BLaER1 treated with 17β-estradiol and CSF1 and Interleukin-3, amounts not matched to agents 10 nM and 100 nM (cell line): ENCODE measurements around the gene C1QL4.
A peak's percentile ranks its signal among the peaks of the same experiment; 100 is the strongest.
"Not testable (repeated sequence)": the region's sequence is repeated elsewhere in the genome, so short reads cannot be mapped to it uniquely, and the experiment has no call there.

Experiments used
- H3K27ac ChIP-seq, 11 experiments: shearing (Covaris generic); formaldehyde crosslinking; 2 replicates each; pipeline ENCODE4 v1.8.1; 2022
- H3K27me3 ChIP-seq, 11 experiments: shearing (Covaris generic); formaldehyde crosslinking; 2 replicates each; pipeline ENCODE4 v1.8.1; 2022
- H3K36me3 ChIP-seq, 11 experiments: shearing (Covaris generic); formaldehyde crosslinking; 2 replicates each; pipeline ENCODE4 v1.8.1; 2022
- H3K4me1 ChIP-seq, 10 experiments: shearing (Covaris generic); formaldehyde crosslinking; 2 replicates each; pipeline ENCODE4 v1.8.1; 2022
- H3K4me2 ChIP-seq, 11 experiments: shearing (Covaris generic); formaldehyde crosslinking; 2 replicates each; pipeline ENCODE4 v1.8.1; 2022
- H3K4me3 ChIP-seq, 10 experiments: shearing (Covaris generic); formaldehyde crosslinking; 2 replicates each; pipeline ENCODE4 v1.8.1; 2022
- H3K9ac ChIP-seq, 11 experiments: shearing (Covaris generic); formaldehyde crosslinking; 2 replicates each; pipeline ENCODE4 v1.8.1; 2022
- H3K9me3 ChIP-seq, 11 experiments: shearing (Covaris generic); formaldehyde crosslinking; replicated peaks in 1 of 11; 2 replicates each; pipeline ENCODE4 v1.8.1; 2022
- H4K20me1 ChIP-seq, 11 experiments: shearing (Covaris generic); formaldehyde crosslinking; 2 replicates each; pipeline ENCODE4 v1.8.1; 2022
- Cebpa-rat ChIP-seq, 11 experiments: shearing (Covaris generic); IDR thresholded peaks; 2 replicates each; pipeline ENCODE4 v1.8.1; 2022

C1QL4 gene

DNA sequence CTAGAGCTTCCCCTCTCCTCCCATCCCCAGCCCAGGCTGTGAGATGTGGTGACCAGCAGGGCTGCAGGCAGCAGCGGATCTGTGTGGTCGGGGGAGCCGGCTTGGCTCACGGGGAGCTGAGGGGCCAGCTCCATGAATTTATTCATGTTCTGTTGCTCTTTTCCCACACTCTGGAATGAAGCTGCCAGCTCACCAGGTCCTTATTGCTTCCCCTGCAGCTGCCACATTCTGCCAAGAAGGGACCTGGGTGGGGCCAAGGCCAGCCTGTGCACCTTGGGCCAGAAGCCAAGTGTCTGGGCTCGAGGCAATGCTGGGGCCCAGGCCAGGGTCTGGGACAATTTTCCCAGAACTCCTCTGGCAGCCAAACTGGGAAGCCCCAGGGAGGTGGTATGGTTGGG, 2.5 kb upstream of the C1QL4 start:
- no peak overlapping the region for H3K9ac ChIP-seq
- no peak overlapping the region for H3K4me2 ChIP-seq
- peaks cover 100% of the 10 kb centered on the region in 11 experiments for H3K27me3 ChIP-seq
- peaks cover 0 to 85% (median 57%) of the 10 kb centered on the region in 11 experiments; a peak in 19 of 22 replicates for H4K20me1 ChIP-seq
- no peaks in the 10 kb centered on the region for H3K9me3 ChIP-seq
- no peak overlapping the region for H3K4me3 ChIP-seq
- H3K36me3 ChIP-seq = no peaks in the 10 kb centered on the region
- H3K4me1 ChIP-seq = peaks cover 25 to 39% (median 35%) of the 10 kb centered on the region in 10 experiments
- no peak for TF ChIP-seq Cebpa-rat (IDR thresholded peaks at IDR 0.05)
- no peak overlapping the region for H3K27ac ChIP-seq

DNA sequence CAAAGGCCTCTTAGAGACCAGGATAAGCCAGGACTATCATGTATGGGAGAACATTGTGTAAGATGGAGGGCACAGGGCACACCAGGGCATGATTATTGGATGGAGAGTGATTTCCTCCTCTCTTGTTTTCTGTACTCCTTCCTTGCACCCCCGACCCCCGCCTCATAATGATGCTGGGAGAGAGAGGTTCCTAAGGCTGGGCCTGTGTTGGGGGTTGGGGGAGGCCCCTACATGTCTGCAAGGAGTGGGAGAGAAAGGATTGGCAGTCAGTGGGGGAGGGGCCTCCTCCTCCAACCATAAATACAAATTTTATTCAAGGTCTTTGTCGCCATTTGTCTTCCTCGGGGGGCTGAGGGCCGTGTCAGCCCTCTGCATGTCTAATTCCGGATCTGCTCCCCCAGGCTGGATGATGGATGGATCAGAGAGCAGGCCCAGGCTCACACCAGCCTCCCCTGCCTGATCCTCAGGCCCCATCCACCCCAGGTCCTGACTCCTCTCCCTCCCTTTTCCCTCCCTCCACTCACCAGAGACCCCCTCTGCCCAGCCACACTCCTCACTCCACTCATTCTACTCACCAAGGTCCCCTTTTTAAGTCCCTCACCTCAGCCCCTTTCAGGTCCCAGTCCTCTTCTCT, 2.0 kb upstream of the C1QL4 start:
- Histone ChIP-seq H4K20me1 (peaks cover 0 to 85% (median 52%) of the 10 kb centered on the region in 11 experiments; a peak in 19 of 22 replicates), H3K4me3 (no peak overlapping the region), H3K27me3 (peaks cover 100% of the 10 kb centered on the region in 11 experiments), H3K4me1 (peaks cover 24 to 37% (median 30%) of the 10 kb centered on the region in 10 experiments), H3K27ac (no peak overlapping the region), H3K9me3 (no peaks in the 10 kb centered on the region), H3K9ac (no peak overlapping the region), H3K36me3 (no peaks in the 10 kb centered on the region), H3K4me2 (no peak overlapping the region)
- no peak for TF ChIP-seq Cebpa-rat (IDR thresholded peaks at IDR 0.05)

DNA sequence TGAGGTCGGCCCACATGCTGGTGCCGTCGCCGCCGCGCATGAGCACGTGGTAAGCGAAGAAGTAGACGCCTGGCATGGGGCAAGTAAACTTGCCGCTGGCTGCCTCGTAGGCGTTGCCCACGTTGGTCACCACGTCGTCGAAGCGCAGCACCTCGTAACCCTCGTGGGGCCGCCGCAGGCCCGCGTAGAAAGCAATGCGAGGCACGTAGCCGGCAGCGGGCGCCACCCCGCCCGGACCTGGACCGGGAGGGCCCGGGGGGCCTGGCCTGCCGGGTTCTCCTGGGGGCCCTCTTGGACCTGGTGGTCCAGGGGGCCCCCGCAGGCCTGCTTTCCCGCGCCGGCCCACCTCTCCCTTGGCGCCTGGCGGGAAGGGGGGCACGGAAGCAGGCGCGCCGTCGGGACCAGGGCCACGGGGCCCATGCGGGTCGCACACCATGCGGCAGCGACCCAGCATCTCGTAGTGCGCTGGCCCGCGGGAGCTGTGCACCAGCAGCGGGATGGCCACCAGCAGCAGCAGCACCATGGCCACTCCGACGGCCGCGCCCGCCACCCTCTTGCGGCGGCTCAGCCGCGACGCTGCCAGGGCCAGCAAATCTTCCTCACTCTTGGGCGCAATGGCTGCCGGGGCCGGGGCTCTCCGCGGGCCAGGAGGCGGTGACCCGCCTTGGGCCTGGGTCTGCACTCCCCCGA, 888 bp downstream of the C1QL4 start:
- Histone ChIP-seq H3K9ac (no peak overlapping the region; a peak in 1 of 22 replicates), H3K4me3 (peak overlapping the region in 8 of 10 experiments; percentile 9 to 66 (median 48); a peak in 9 of 20 replicates), H4K20me1 (peaks cover 0 to 79% (median 40%) of the 10 kb centered on the region in 11 experiments; a peak in 17 of 22 replicates), H3K36me3 (peaks cover 0 to 11% (median 5%) of the 10 kb centered on the region in 11 experiments; a peak in 13 of 22 replicates), H3K4me1 (peaks cover 4 to 20% (median 11%) of the 10 kb centered on the region in 10 experiments; a peak in 14 of 20 replicates), H3K4me2 (peak overlapping the region in 9 of 11 experiments; percentile 76 to 97 (median 83); a peak in 10 of 22 replicates), H3K9me3 (no peaks in the 10 kb centered on the region), H3K27ac (no peak overlapping the region), H3K27me3 (peaks cover 100% of the 10 kb centered on the region in 11 experiments)
- TF ChIP-seq Cebpa-rat (IDR thresholded peaks at IDR 0.05) = no peak

DNA sequence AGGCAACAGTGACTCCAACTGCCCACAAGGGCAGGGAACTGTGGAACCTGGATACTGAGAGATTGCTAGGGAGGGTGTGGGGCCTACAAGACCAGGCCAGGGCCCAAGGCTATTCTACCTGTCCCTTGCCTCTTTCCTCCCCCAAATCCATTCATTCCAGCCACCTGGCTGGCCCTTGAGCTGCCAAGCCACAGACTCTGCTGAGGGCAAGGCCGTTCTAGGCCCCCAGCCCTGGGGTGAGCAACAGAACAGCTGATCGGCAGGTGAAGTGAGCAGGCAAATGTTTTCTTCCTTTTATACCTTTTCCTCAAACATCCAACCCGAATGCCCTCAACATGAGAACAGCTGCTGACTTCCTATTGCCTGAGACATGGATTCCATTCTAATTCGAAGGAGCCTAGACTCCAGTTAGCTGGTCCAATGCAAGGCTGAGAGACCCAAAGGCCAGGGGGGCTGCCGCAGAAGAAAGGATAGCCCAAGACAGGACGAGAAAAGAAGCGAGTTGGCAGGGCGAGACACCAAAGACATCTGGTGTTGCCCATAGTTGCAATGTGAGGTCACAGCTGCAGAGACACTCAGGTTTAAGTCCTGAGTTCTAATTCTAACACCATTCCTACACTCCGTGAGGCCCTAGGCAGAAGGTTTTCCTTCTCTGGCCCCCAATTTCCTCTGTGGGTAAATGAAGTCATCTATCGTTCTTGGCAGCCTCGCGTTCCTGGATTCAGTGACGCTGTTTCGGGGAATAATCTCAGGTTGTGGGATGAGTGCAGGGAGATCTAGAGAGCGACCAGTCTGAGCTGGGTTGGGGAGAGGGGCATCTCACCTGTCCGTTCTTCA, 1.7 kb downstream of the C1QL4 start:
- Histone ChIP-seq H3K9ac (no peak overlapping the region), H3K9me3 (no peaks in the 10 kb centered on the region), H3K4me1 (peaks cover 4 to 20% (median 11%) of the 10 kb centered on the region in 10 experiments; a peak in 14 of 20 replicates), H3K4me2 (no peak overlapping the region), H3K36me3 (peaks cover 0 to 19% (median 12%) of the 10 kb centered on the region in 11 experiments; a peak in 19 of 22 replicates), H4K20me1 (peaks cover 0 to 79% (median 44%) of the 10 kb centered on the region in 11 experiments; a peak in 17 of 22 replicates), H3K27me3 (peaks cover 98 to 100% (median 100%) of the 10 kb centered on the region in 11 experiments), H3K4me3 (no peak overlapping the region), H3K27ac (no peak overlapping the region)
- TF ChIP-seq Cebpa-rat (IDR thresholded peaks at IDR 0.05) = no peak

DNA sequence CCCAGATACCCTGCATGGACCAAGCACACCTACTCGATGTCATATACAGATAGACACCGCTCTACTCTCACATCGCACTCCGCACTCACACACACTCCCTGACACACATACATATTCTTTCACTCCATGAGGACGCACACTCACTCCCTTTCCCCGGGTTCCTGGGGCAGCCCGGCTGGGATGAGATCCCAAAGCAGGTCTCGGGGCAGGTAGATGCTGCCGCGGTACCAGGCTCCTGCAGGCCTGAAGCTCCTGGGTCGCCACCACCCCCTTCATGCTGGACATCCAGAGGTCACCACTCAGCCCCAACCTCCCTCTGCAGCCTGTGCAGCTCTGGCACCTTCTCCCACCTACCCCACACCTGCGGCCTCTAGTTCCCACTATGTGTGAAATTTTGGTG, 2.3 kb downstream of the C1QL4 start:
- H3K27ac ChIP-seq = no peak overlapping the region
- H3K4me3 ChIP-seq = no peak overlapping the region
- H3K4me2 ChIP-seq = no peak overlapping the region
- H3K9ac ChIP-seq = no peak overlapping the region
- peaks cover 91 to 100% (median 98%) of the 10 kb centered on the region in 11 experiments for H3K27me3 ChIP-seq
- peaks cover 4 to 20% (median 11%) of the 10 kb centered on the region in 10 experiments; a peak in 14 of 20 replicates for H3K4me1 ChIP-seq
- no peak for TF ChIP-seq Cebpa-rat (IDR thresholded peaks at IDR 0.05)
- H3K36me3 ChIP-seq = peaks cover 0 to 25% (median 19%) of the 10 kb centered on the region in 11 experiments; a peak in 19 of 22 replicates
- no peaks in the 10 kb centered on the region for H3K9me3 ChIP-seq
- peaks cover 0 to 79% (median 50%) of the 10 kb centered on the region in 11 experiments; a peak in 16 of 22 replicates for H4K20me1 ChIP-seq

DNA sequence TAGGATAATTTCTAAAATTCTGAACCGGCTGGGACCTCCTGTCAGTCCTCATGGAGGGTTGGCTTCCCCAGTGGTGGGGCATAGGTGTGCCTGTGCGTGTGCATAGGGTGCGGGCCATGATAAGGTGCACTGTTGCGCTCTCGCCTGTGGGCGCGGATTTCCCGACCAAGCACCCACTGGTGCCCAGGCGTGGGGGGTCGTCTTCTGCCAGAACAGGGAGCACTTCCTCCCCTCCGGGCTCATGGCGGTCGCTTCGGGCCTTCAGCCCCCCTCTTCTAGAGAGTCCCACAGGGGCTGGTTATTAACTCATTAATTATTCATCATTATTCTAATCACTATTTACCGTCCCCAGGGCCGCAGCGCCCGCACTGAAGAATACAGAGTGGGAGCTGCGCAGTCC, 2.8 kb downstream of the C1QL4 start:
- Histone ChIP-seq H3K27me3 (peaks cover 87 to 98% (median 94%) of the 10 kb centered on the region in 11 experiments), H3K9me3 (no peaks in the 10 kb centered on the region), H3K4me2 (no peak overlapping the region), H4K20me1 (peaks cover 0 to 79% (median 55%) of the 10 kb centered on the region in 11 experiments; a peak in 16 of 22 replicates), H3K36me3 (peaks cover 0 to 30% (median 23%) of the 10 kb centered on the region in 11 experiments; a peak in 19 of 22 replicates), H3K4me3 (no peak overlapping the region), H3K27ac (no peak overlapping the region), H3K4me1 (peaks cover 4 to 20% (median 11%) of the 10 kb centered on the region in 10 experiments; a peak in 14 of 20 replicates), H3K9ac (no peak overlapping the region)
- no peak for TF ChIP-seq Cebpa-rat (IDR thresholded peaks at IDR 0.05)

DNA sequence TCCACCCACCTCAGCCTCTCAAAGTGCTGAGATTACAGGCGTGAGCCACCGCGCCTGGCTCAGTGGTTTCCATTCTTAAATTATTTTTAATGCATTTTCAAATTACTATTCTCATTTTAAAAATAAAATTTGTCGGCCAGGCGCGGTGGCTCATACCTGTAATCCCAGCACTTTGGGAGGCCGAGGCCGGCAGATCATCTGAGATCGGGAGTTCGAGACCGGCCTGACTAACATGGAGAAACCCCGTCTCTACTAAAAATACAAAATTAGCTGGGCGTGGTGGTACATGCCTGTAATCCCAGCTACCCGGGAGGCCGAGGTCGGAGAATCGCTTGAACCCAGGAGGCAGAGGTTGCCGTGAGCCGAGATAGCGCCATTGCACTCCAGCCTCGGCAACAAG, 3.2 kb downstream of the C1QL4 start:
- not testable (repeated sequence) for H3K27ac ChIP-seq, H3K4me3 ChIP-seq, H3K9me3 ChIP-seq, H3K9ac ChIP-seq, H3K4me2 ChIP-seq
- peaks cover 4 to 34% (median 28%) of the 10 kb centered on the region in 11 experiments; a peak in 19 of 22 replicates for H3K36me3 ChIP-seq
- H4K20me1 ChIP-seq = peaks cover 0 to 82% (median 52%) of the 10 kb centered on the region in 11 experiments; a peak in 16 of 22 replicates
- peaks cover 82 to 93% (median 89%) of the 10 kb centered on the region in 11 experiments for H3K27me3 ChIP-seq
- H3K4me1 ChIP-seq = peaks cover 4 to 20% (median 11%) of the 10 kb centered on the region in 10 experiments; a peak in 14 of 20 replicates

DNA sequence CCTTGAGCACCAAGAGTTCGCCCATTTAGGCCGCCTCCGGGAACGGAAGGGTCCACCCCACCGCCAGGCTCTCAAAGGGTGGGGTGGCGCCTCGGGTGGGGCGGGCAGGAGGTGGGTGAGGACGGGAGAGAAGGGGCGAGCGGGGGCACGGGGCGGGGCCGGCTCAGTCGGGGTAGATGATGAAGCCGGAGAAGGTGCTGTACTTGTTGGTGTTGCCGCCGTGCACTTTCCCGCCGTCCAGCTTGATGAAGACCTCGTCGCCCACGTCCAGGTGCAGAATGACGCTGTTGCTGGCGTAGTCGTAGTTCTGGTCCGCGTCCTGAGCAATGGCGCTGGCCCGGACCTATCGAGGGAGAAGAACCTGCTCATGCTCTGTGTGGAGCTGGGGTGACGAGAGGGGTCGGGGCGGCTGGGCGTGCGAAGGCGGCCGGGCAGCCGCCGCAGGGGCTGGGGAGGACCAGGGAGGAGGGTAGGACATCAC, 4.1 kb downstream of the C1QL4 start:
- Histone ChIP-seq H3K36me3 (peaks cover 5 to 43% (median 36%) of the 10 kb centered on the region in 11 experiments; a peak in 19 of 22 replicates), H3K4me1 (peaks cover 4 to 18% (median 11%) of the 10 kb centered on the region in 10 experiments; a peak in 14 of 20 replicates), H3K27me3 (peaks cover 74 to 85% (median 81%) of the 10 kb centered on the region in 11 experiments), H3K4me2 (peak overlapping the region in 6 of 11 experiments; percentile 13 to 66 (median 24); a peak in 6 of 22 replicates), H4K20me1 (peaks cover 0 to 83% (median 49%) of the 10 kb centered on the region in 11 experiments; a peak in 16 of 22 replicates), H3K9ac (0 out of 22 replicates have a peak overlapping the region, but pooled peaks of 1 of the 11 experiments have one; percentile 8), H3K9me3 (no peaks in the 10 kb centered on the region), H3K27ac (no peak overlapping the region), H3K4me3 (0 out of 20 replicates have a peak overlapping the region, but pooled peaks of 2 of the 10 experiments have one; percentile 6 to 11)
- no peak for TF ChIP-seq Cebpa-rat (IDR thresholded peaks at IDR 0.05)
